GM12864 (cell line): ENCODE data around the gene ABHD1.

Experiments
- DNase-seq: peaks from one replicate; pipeline ENCODE4 v3.0.0-alpha.2; 2011; ENCODE audit warnings: low read depth
- H3K4me3 ChIP-seq: 2 replicates; pipeline ENCODE4 v1.5.1; 2011; ENCODE audit warnings: mild to moderate bottlenecking, low read depth, low read length, control low read depth
- TF ChIP-seq, protein P1 (sequence below): IDR thresholded peaks from 2 replicates; pipeline ENCODE4 v1.5.1; 2011; ENCODE audit warnings: low read depth, mild to moderate bottlenecking, moderate library complexity, low read length, control low read depth, inconsistent platforms; ENCODE audit errors: missing control alignments

ABHD1 gene

DNA sequence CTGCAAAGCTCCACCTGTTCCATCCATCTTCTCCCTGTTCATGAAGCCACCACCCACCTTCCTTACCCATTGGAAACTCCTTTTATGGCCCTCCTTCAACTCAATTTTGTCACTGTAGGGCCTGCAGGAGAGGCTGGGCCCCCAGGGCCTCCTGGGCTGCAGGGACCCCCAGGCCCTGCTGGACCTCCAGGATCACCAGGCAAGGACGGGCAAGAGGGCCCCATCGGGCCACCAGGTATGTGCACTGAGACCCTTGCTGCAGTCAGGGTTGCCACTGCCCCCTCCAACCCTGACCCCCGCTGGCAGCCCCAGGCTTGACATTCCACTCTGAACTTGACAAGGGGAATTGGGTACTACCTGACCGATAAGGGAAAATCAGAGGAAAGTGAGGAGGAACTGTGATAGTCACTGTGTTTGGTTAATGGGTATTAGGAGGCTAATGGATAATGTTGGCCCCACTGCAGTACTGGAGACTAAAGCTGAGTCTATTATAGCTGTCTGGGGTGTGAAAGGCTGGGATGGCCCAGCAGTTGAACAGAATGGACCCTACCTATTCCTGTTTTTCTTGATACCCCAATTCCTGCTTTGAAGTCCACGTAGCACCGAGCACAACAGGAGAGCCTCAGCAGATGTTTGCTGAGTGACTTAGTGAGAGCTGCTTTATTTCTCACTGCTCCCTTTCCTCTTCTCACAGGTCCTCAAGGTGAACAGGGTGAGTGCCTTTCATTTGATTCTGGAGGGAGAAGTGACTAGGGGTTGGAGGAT lies 39.1 kb upstream of the ABHD1 start:
- H3K4me3 ChIP-seq, result no peak overlapping the region
- TF ChIP-seq, protein P1, sequence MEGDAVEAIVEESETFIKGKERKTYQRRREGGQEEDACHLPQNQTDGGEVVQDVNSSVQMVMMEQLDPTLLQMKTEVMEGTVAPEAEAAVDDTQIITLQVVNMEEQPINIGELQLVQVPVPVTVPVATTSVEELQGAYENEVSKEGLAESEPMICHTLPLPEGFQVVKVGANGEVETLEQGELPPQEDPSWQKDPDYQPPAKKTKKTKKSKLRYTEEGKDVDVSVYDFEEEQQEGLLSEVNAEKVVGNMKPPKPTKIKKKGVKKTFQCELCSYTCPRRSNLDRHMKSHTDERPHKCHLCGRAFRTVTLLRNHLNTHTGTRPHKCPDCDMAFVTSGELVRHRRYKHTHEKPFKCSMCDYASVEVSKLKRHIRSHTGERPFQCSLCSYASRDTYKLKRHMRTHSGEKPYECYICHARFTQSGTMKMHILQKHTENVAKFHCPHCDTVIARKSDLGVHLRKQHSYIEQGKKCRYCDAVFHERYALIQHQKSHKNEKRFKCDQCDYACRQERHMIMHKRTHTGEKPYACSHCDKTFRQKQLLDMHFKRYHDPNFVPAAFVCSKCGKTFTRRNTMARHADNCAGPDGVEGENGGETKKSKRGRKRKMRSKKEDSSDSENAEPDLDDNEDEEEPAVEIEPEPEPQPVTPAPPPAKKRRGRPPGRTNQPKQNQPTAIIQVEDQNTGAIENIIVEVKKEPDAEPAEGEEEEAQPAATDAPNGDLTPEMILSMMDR, result no peak
- DNase-seq, result no peak

GRCh38 chr2:27085062-27085672 lies 38.4 kb upstream of the ABHD1 start:
- DNase-seq, result no peak
- TF ChIP-seq, protein P1, result no peak
- H3K4me3 ChIP-seq, result peak overlapping the region; percentile 60

DNA sequence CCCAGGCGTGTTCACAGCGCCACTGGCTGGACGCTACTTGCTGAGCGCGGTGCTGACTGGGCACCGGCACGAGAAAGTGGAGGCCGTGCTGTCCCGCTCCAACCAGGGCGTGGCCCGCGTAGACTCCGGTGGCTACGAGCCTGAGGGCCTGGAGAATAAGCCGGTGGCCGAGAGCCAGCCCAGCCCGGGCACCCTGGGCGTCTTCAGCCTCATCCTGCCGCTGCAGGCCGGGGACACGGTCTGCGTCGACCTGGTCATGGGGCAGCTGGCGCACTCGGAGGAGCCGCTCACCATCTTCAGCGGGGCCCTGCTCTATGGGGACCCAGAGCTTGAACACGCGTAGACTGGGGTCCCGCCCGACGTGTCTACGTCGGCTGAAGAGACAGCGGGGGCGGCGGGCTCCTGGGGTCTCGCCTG lies 37.9 kb upstream of the ABHD1 start:
- TF ChIP-seq, protein P1, result no peak
- no peak for DNase-seq
- peak overlapping the region; percentile 60 for H3K4me3 ChIP-seq

DNA sequence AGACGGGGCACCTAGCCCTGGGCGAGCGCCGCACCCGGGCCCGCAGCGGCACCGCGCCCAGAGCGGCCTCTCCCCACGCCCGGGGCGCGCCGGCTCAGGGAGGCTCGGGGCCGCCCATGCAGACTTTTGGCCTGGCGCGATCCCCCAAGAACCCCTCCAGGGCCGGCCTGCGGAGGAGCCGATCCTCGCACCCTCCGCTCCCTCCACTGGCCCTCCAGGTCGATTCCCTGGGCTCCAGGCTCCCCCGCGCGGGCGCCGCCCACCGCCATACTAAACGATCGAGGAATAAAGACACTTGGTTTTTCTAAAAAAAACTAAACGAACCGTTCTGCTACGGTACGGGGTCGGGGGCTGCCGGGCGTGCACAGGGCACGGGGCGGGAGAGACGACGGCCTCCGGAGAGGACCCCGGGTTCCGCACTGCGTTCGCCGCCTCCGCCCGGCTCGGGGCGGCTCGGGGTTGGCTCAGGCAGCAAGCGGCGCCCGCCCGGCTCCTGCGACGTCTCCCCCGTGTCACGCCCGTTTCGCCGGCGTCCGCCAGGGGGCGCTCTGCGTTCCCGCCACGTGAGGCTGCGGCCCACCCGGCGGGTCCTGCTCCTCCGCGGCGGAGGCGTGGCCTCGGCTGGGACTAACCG lies 37.4 kb upstream of the ABHD1 start:
- DNase-seq, result peak; percentile 64
- TF ChIP-seq, protein P1, result peak; percentile 73
- H3K4me3 ChIP-seq, result peak overlapping the region; percentile 60

GRCh38 chr2:27086724-27087593 lies 36.7 kb upstream of the ABHD1 start, which contains the start of gene KHK:
Gene KHK, plus strand, starts transcription at chr2:27086772. Its CDS starts 488 bp downstream, at chr2:27087260.
- no peak for DNase-seq

DNA sequence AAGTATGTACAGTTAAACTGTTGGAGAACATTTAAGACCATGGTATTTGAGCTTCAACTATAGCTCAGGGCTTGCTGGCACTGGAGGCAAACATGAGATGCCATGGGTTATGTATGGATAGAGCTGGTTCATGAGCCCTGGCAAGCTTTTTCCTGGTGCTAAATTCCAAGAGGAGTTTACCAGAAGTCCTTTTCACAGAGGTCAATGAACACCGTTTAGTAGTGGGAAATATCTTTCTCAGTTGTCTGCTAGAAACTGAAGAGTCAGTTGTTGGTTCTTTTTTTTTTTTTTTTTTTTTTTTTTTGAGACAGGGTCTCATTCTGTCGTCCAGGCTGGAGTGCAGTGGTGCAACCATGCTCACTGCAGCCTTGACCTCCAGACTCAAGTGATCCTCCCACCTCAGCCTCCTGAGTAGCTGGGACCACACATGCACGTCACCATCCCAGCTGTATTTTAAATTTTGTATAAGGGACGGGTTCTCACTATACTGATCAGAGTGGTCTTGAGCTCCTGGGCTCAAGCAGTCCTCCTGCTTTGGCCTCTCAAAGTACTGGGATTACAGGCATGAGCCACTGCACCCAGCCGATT lies 35.7 kb upstream of the ABHD1 start:
- H3K4me3 ChIP-seq, result no peak overlapping the region
- TF ChIP-seq, protein P1, result no peak
- DNase-seq, result no peak

More at GRCh38 chr2:27086724-27087593, 36.7 kb upstream of the ABHD1 start, which contains the start of gene KHK:
- TF ChIP-seq, protein P1, result no peak
- H3K4me3 ChIP-seq, result peak within 1 kb of the TSS; percentile 60
